Astrocyte (in vitro differentiated cells and primary cell): Measurements from ENCODE around the gene TTBK1. TPM values are rescaled to one million over a fixed set of nuclear protein-coding genes. Genes with fewer than 3 reads are reported as not detected.

ENCODE experiments used
- DNase-seq: peaks from one replicate; pipeline ENCODE4 v3.0.0-alpha.2; 2010; ENCODE audit warnings: low read depth
- FAIRE-seq: peaks from 2 replicates; lab custom pipeline; 2011; peaks lifted over from hg19 to GRCh38; lab: Jason Lieb, UNC
- H2AFZ ChIP-seq: 2 replicates; pipeline ENCODE4 v1.6.0; 2012; ENCODE audit warnings: low read depth, low read length, inconsistent platforms
- H3K27ac ChIP-seq: 2 replicates; pipeline ENCODE4 v1.5.1; 2011; ENCODE audit warnings: low read depth, low read length, inconsistent platforms
- H3K27me3 ChIP-seq: 2 replicates; pipeline ENCODE4 v1.6.0; 2011; ENCODE audit warnings: low read length, inconsistent platforms; ENCODE audit not compliant: insufficient read depth
- H3K36me3 ChIP-seq: 2 replicates; pipeline ENCODE4 v1.5.1; 2011; ENCODE audit warnings: low read length, inconsistent platforms; ENCODE audit not compliant: insufficient read depth
- H3K4me1 ChIP-seq: 2 replicates; pipeline ENCODE4 v1.5.1; 2011; ENCODE audit warnings: low read length, inconsistent platforms; ENCODE audit not compliant: insufficient read depth
- H3K4me2 ChIP-seq: 2 replicates; pipeline ENCODE4 v1.6.0; 2012; ENCODE audit warnings: low read length, inconsistent platforms
- H3K4me3 ChIP-seq: 2 replicates; pipeline ENCODE4 v1.5.1; 2011; ENCODE audit warnings: low read depth, mild to moderate bottlenecking, low read length, inconsistent platforms; ENCODE audit not compliant: insufficient read depth
- H3K79me2 ChIP-seq: 2 replicates; pipeline ENCODE4 v1.6.0; 2012; ENCODE audit warnings: mild to moderate bottlenecking, low read length, inconsistent platforms; ENCODE audit not compliant: insufficient read depth
- H3K9ac ChIP-seq: 2 replicates; pipeline ENCODE4 v1.6.0; 2012; ENCODE audit warnings: mild to moderate bottlenecking, low read length, inconsistent platforms
- H3K9me3 ChIP-seq: 2 replicates; pipeline ENCODE4 v1.5.1; 2012; ENCODE audit warnings: low read depth, mild to moderate bottlenecking, low read length, inconsistent platforms; ENCODE audit not compliant: insufficient read depth
- H4K20me1 ChIP-seq: 2 replicates; pipeline ENCODE4 v1.6.0; 2012; ENCODE audit warnings: low read length, inconsistent platforms; ENCODE audit not compliant: insufficient read depth
- H3K27ac Mint-ChIP-seq: one replicate; pipeline ENCODE4 v1.8.0; 2021; ENCODE audit warnings: mild to moderate bottlenecking, mixed read lengths; ENCODE audit not compliant: unreplicated experiment
- H3K27me3 Mint-ChIP-seq: one replicate; pipeline ENCODE4 v1.8.0; 2021; ENCODE audit warnings: low read depth, mixed read lengths; ENCODE audit not compliant: unreplicated experiment
- H3K36me3 Mint-ChIP-seq: one replicate; pipeline ENCODE4 v1.8.0; 2021; ENCODE audit warnings: low read depth, mixed read lengths; ENCODE audit not compliant: unreplicated experiment
- H3K4me1 Mint-ChIP-seq: one replicate; pipeline ENCODE4 v1.8.0; 2021; ENCODE audit warnings: low read depth, mixed read lengths; ENCODE audit not compliant: unreplicated experiment
- H3K4me3 Mint-ChIP-seq: one replicate; pipeline ENCODE4 v1.8.0; 2021; ENCODE audit warnings: mild to moderate bottlenecking, moderate library complexity, mixed read lengths; ENCODE audit not compliant: unreplicated experiment
- H3K9me3 Mint-ChIP-seq: one replicate; pipeline ENCODE4 v1.8.0; 2021; ENCODE audit warnings: mild to moderate bottlenecking, mixed read lengths; ENCODE audit not compliant: unreplicated experiment
- CTCF ChIP-seq: IDR thresholded peaks from 2 replicates; pipeline ENCODE4 v1.5.1; 2011; ENCODE audit warnings: low read depth, mild to moderate bottlenecking, inconsistent platforms, low read length, moderate library complexity; ENCODE audit not compliant: insufficient read depth
- EZH2 ChIP-seq: IDR thresholded peaks from 2 replicates; pipeline ENCODE4 v1.6.1; 2012; ENCODE audit warnings: mild to moderate bottlenecking, low read length, inconsistent platforms; ENCODE audit not compliant: insufficient read depth
- total RNA-seq: library from RNA; stranded (reverse); gene quantifications from 2 replicates; pipeline ENCODE4 v1.2.1, GENCODE V29; 2021

TTBK1 gene
- total RNA-seq, 1 donor from 2014 or later: 0.14 TPM

DNA sequence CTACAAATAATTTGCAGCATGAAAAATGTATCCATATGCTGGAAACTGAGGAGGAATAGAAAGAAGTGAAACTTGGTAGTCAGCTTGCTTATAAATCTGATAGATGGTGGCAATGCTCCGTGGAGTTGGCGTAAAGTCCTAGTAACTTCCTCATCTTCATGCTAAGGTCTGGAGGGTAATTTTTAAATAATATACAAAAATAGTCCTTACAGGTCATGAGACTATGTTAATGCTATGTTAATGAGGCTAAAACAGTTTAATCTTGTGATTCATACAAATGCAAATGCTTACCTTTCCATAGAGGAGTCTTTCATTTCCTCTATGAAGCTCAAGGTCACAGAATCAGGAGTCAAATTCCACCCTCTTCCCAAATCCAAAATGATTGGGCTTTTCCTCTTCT, 74.7 kb downstream of the TTBK1 start:
- H4K20me1 ChIP-seq: no peaks in the 10 kb centered on the region
- Mint-ChIP-seq H3K9me3 (no peaks in the 10 kb centered on the region), H3K4me1 (no peaks in the 10 kb centered on the region), H3K36me3 (no peaks in the 10 kb centered on the region), H3K27ac (no peak overlapping the region), H3K27me3 (peaks cover 27% of the 10 kb centered on the region), H3K4me3 (no peak overlapping the region)
- no peak overlapping the region for H3K9ac ChIP-seq
- H3K27ac ChIP-seq: no peak overlapping the region
- FAIRE-seq (no peak), DNase-seq (no peak)
- no peaks in the 10 kb centered on the region for H3K4me1 ChIP-seq
- H3K4me3 ChIP-seq: no peak overlapping the region
- H2AFZ ChIP-seq: no peak overlapping the region
- no peaks in the 10 kb centered on the region for H3K79me2 ChIP-seq
- H3K27me3 ChIP-seq: peaks cover 5% of the 10 kb centered on the region
- H3K9me3 ChIP-seq: no peaks in the 10 kb centered on the region
- no peak overlapping the region for H3K4me2 ChIP-seq
- no peaks in the 10 kb centered on the region for H3K36me3 ChIP-seq
- TF ChIP-seq CTCF: no peak
- TF ChIP-seq EZH2: no peak

DNA sequence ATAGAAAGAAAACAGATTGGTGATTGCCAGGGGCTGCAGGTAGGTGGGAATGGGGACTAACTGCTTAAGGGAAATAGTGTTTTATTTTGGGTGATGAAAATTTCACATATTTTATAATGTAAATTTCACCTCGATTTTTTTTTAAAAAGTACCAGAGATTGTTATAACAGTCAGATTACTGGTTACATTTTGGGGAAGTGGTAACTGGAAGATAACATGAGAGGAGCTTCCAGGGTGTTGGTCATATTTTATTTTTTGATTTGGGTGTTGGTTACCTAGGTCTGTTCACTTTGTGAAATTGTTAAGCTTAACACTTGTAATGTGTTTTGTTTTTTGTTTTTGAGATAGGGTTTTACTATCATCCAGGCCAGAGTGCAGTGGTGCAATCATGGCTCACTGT, 82.6 kb downstream of the TTBK1 start:
- Histone ChIP-seq H3K36me3 (no peaks in the 10 kb centered on the region), H3K27ac (no peak overlapping the region), H3K4me1 (no peaks in the 10 kb centered on the region), H3K79me2 (no peaks in the 10 kb centered on the region), H3K9me3 (no peaks in the 10 kb centered on the region), H3K4me2 (no peak overlapping the region), H3K27me3 (no peaks in the 10 kb centered on the region), H4K20me1 (no peaks in the 10 kb centered on the region), H3K4me3 (no peak overlapping the region), H3K9ac (no peak overlapping the region), H2AFZ (no peak overlapping the region)
- no peak overlapping the region for H3K4me3 Mint-ChIP-seq
- no peaks in the 10 kb centered on the region for H3K36me3 Mint-ChIP-seq
- FAIRE-seq: no peak
- no peak overlapping the region for H3K27ac Mint-ChIP-seq
- H3K9me3 Mint-ChIP-seq: peaks cover 2% of the 10 kb centered on the region
- peaks cover 2% of the 10 kb centered on the region for H3K27me3 Mint-ChIP-seq
- TF ChIP-seq CTCF (no peak), EZH2 (no peak)
- H3K4me1 Mint-ChIP-seq: peaks cover 2% of the 10 kb centered on the region
- DNase-seq: no peak

DNA sequence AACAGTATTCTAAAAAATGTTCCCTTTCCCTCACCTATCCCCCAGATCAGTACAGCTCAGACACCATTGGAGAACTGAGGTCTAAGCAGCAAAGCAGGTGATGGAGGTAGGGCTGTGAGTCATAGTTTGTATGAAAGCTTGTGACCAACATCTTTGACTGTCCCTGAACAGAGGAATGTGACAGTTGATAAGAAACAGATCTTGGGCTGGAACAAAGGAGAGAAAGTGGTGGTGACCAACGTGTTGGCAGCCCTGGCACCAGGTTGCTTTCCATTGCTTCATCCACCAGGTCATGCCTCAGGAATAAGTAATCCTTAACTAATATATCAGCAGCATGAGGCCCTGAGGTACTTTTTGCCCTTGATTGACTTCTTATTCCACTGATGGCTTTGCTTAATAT, 85.2 kb downstream of the TTBK1 start:
- no peaks in the 10 kb centered on the region for H3K27me3 ChIP-seq
- H4K20me1 ChIP-seq: no peaks in the 10 kb centered on the region
- no peak overlapping the region for H2AFZ ChIP-seq
- H3K27ac Mint-ChIP-seq: no peak overlapping the region
- H3K9me3 Mint-ChIP-seq: peaks cover 2% of the 10 kb centered on the region
- no peaks in the 10 kb centered on the region for H3K4me1 ChIP-seq
- no peaks in the 10 kb centered on the region for H3K36me3 ChIP-seq
- H3K36me3 Mint-ChIP-seq: no peaks in the 10 kb centered on the region
- DNase-seq (no peak), FAIRE-seq (no peak)
- H3K4me2 ChIP-seq: no peak overlapping the region
- TF ChIP-seq EZH2 (no peak), CTCF (no peak)
- H3K9me3 ChIP-seq: no peaks in the 10 kb centered on the region
- H3K4me3 Mint-ChIP-seq: no peak overlapping the region
- no peaks in the 10 kb centered on the region for H3K79me2 ChIP-seq
- no peak overlapping the region for H3K9ac ChIP-seq
- no peak overlapping the region for H3K4me3 ChIP-seq
- no peak overlapping the region for H3K27ac ChIP-seq
- H3K4me1 Mint-ChIP-seq: peaks cover 2% of the 10 kb centered on the region
- no peaks in the 10 kb centered on the region for H3K27me3 Mint-ChIP-seq
